Hepatic stellate cell (primary cell): ENCODE measurements around the gene GCNA.

Experiments
- DNase-seq: peaks from one replicate; pipeline ENCODE4 v3.0.0; 2011; ENCODE audit warnings: low spot score

GCNA gene

DNA sequence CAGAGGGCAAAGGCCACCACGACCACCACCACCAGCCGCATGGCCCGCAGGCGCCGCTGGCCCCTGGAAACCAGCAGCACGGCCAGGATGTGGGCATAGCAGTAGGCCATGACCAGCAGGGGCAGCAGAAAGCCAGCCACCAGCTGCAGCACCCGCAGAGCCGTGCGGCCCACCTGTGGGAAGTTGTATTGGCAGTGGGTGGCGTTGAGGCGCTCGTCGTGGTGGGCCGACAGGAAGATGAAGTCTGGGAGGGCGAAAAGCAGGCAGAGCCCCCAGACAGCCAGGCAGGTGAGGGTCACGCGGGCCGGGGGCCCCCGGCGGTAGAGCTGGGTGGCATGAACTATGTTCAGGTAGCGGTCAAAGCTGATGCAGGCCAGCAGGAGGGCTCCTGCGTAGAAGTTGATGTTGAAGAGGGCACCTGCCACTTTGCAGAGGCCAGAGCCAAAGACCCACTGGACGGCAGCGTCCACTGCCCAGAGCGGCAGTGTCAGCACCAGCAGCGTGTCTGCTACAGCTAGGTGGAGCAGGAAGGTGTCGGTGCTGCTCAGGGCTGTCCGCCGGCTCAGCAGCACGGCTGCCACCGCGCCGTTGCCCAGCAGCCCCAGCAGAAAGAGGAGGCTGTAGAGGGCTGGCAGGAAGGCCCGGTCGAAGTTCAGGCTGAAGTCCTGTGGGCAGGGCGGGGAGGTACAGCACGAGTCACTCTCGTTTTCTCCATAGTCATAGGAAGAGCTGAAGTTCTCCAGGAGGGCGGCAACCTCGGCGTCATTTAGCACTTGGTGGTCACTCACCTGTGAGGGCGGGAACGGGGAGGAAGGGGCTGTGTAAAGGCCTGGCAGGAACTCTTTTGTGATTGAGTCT lies 38.7 kb downstream of the GCNA start:
- no peak for DNase-seq

DNA sequence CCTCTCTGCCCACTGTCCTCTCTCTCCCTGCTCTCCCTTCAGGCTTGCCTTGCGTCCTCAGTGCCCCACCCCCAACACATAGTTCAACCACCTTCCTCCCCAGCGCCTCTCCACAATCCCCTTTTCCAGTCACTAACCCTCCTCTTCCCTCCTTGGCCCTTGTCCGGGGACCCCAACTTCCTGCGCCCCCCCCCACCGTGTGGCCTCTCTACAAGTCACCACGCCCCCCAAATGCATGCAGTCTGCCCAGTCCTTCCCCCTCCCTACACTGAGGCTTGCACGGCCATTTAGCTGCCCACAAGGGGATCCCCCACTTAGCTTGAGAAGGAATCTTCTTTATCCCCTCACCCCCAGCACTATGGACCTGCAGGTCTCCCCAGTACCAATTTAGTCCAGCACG lies 39.5 kb downstream of the GCNA start:
- DNase-seq = no peak

DNA sequence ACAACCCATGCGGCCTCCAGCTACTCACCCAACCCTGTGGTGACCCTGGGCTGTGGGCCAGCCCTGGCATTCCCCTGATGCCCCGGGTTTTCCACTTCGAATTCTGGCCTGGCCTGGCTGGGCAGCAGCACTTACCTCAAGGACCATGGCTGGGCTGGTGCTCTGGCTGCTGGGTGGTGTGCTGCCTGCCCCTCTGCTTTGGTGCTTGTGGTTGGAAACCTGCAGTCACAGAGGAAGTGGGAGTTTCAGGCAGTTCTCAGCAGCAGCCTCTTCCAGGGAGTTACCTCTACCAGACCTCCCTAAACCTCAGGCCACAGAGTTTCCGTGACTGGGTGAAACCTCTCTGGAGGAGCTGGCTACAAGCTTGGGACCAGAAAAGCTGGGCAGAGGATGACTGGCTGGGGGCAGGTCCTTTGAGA lies 40.1 kb downstream of the GCNA start, which contains the start of gene CXCR3:
CXCR3 (minus strand) TSS at position 209 of the 419 bp plus-strand sequence; CDS start at position 147, 62 bp downstream.
- DNase-seq = no peak

DNA sequence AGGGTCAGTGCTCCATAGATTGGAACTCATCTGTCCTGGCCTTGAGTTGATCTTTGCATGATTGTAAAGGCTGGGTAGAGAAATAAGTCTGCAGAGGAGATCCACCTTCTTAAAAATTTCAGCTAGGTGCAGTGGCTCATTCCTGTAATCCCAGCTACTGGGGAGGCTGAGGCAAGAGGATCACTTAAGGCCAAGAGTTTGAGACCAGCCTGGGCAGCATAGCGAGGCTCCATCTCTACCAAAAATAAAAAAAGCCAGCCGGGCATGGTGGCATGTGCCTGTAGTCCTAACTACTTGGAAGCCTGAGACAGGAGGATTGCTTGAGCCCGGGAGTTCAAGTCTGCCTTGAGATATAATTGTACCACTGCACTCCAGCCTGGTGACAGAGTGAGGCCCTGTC lies 40.5 kb downstream of the GCNA start:
- DNase-seq = no peak

DNA sequence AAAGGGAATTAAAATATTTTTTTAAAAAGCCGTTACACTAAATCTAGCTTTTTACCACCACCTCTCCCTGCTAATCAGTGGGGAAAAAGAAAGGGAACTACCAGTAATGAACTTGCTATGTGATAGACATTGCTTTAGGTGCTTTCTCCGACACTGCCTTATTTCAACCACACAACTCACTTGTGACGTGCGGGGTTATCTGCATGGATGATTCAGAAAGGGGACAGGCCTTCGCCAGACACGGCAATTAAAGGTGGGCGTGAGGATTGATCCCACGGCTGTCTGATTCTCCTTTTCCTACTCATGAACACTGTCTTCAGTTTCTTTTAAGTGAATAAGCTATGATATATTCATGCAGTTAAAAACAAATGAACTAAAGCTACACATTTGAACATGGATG lies 41.0 kb downstream of the GCNA start:
- no peak for DNase-seq

DNA sequence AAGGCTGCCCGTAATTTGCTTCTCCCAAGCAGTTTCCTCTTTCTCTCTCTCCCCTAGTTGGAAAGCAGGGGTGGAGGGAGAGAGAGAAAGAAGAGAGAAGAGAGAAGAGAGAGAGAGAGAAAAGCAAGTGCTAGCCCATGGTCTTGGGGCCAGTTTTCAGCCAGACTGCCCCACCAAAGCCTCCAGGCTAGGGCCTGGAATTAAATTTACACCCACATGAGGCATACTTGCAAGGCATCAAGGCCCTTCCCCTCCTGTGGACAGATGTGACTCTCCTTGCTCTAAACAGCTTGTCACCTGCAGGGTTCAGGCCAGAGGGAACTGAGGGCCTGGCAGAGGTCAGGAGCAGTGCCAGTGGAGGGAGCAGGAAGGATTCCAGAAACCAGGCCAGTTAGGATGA lies 41.7 kb downstream of the GCNA start:
- no peak for DNase-seq

DNA sequence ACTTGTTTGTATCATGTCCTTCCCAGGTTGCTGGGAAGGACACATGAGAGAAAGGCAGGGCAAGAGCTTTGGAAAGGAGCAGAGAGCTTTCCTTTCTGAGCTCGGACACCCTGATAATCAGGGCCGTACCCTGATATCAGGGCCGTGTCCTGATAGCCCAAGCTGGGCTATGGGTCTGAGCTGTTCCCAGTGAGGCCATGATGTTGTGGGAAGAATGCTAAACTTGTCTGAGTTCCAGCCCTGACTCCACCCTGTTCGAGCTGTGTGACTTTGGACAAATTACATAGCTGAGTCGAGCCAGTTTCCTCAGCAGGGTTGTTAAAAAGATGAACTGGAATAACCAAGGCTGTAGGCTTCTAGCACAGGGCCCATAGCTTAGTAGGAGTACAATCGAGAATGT lies 43.4 kb downstream of the GCNA start:
- DNase-seq = no peak

DNA sequence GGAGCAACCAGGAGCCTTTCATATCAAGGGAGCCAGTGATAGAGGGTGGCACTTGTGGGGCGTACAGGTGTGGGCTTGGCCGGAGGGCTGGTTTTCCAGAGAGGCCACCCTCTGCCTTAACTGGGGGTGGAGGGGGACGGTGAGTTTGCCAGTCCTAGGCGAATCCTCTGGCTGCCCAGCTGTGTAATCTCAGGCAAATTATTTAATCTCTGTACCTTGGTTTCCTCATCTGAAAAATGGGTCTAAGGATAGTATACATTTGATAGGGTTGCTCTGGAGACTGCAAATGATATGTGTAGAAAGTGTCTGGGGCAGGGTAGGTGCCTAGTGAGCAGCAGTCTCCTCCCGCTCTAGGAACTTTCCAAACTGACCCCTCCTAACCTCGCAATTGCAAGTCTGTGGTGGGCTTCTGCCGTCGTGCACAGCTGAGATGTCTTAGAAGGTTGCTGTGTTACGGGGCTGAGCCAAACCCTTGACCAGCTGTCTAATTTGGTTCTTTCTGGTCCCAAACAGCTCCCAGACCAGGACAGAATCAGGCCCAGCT lies 43.9 kb downstream of the GCNA start:
- DNase-seq = no peak

DNA sequence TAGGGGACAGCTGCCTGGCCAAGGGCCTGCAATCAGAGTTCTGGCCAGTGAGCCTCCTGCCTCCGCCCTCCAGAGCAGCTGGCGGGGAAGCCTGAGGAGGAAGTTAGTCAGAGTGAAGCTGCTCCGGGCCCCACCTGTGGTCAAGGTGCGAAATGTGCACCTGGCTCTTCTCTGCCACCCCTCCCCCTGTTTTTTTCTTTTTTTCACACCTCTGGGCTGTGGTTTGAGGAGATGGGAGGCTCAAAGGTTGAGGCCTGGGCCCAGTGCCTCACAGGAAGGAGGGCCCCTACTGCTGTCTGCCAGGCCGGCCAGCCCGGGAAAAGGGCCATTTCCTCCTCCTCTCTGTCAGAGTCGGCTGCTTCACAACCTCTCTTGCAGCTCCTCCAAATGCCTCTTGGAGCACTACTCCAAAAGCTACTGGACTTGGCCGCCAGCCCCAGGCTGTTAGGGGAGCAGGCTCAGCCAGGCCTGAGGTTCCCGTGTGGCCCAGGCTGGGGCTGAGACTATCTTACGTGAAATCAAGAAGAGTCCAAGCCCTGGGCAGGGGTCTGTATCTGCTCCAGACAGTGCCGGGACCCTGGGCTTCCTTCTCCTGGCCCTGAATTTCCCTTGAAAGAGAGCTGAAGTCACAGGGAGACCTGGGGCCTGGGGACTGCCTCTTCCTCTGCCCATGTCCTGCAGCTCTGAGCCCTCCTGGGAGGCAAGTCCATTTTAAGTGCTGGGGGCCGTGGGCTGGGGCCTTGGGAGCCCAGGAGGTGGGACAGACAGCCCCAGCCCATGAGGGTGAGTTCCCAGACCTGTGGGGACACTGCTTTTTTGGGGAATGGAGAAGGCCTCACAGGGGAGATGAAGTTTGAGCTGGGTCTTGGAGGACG lies 44.6 kb downstream of the GCNA start:
- peak; percentile 69 for DNase-seq

DNA sequence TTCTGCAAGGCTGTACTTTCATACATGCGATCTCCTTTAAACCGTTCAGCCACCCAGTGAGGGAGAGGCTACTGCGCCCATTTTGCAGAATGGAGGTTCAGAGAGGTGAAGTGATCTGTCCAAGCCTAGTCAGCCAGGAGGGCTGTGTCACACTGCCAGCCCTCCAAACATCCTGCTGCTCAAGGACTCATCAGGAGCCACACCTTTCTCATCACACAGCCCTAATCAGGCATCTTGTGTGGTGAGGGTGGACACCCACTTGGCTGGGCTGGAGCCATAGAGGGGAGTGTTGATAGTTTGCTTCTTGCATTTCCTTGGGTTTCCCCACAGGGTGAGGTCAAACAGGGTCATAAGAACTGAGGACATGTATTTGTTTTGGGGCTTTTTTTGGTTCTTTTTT lies 45.5 kb downstream of the GCNA start:
- DNase-seq = no peak

DNA sequence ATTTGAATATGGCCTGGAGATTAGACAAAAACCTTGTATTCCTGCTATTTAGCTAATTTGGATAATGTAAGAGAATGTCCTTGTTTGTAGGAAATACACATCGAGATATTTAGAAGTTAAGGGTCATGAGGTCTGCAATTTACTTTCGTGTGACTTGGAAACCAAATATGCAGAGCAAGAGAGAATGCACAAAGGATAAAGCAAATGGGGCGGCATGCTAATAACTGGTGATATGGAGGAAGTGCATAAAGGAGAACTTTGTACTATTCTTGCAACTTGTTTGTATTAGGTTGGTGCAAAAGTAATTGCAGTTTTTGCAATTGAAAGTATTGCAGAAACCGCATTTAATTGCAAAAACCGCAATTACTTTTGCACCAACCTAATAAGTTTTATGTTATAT lies 47.2 kb downstream of the GCNA start:
- DNase-seq = no peak

DNA sequence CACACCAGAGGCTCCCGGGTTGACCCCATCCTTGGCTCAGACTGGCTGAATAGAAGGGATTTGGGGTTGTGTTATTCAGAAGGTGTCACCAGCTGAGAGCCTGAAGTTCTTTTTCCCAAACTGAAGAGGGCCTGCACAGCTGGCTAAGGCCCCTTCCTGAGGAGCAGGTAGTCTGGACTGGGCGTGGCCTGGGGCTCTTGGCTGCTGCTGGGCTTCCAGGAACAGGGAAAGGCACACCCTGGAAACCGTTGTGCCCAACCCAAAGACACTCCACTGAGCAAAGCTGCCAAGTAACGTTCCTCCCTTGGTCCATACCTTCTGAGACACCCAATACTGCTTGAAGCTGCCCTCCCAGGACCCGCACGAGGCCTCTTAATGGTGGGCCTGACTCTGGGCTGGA lies 48.3 kb downstream of the GCNA start:
- no peak for DNase-seq

DNA sequence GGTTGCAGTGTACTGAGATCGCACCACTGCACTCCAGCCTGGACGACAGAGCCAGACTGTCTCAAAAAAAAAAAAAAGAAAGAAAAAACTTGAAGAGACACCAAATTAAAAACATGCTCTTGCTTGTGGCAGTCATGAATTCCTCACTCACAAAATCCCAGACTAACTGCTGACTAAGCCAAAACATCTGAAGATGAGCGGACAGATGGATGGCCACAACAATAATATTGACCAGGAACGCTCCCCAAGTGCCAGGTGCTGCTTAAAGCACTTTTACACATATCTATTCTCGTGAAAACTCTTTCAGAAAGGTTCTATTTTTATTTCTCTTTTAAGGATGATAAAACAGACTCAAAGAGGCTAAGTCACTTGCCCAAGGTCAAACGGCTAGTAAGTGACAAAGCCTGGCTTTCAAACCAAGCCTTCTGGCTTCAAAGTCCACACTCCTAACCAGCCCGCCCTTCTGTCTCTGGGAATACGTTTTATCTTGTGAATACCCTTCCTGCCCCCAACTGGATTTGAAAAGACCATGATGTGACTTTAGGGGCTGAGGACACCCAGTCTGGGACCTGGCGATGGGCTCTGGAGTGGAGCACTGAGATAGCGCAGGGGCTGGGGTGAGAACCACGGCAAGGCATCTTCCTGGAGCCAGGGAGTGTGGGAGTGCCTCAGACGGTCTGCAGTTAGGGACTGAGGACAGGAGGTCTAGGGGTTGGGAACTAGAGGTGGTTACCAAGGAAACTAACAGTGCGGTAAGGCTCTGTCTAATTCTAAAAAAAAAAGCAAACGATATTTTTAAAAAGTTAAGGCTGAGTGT lies 49.6 kb downstream of the GCNA start:
- no peak for DNase-seq

DNA sequence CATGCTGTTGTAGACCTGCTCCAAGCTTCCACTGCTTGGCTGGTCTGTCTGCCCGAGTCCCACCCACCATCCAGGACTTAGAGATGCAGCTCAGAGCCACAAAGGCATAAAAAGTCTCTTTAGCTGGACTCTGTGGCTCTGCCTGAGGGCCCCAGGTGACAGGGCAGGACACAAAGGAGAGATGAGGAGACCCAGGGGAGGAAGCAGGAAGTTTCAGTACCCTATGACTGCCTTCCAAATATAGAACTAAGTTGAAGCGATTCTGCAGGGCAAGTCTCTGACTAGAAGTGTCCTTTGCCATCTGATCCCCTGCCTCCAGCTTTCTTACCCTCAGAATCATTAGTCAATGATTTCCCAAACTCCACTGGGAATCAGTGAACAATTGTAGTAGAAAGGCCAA lies 51.2 kb downstream of the GCNA start:
- DNase-seq = no peak

DNA sequence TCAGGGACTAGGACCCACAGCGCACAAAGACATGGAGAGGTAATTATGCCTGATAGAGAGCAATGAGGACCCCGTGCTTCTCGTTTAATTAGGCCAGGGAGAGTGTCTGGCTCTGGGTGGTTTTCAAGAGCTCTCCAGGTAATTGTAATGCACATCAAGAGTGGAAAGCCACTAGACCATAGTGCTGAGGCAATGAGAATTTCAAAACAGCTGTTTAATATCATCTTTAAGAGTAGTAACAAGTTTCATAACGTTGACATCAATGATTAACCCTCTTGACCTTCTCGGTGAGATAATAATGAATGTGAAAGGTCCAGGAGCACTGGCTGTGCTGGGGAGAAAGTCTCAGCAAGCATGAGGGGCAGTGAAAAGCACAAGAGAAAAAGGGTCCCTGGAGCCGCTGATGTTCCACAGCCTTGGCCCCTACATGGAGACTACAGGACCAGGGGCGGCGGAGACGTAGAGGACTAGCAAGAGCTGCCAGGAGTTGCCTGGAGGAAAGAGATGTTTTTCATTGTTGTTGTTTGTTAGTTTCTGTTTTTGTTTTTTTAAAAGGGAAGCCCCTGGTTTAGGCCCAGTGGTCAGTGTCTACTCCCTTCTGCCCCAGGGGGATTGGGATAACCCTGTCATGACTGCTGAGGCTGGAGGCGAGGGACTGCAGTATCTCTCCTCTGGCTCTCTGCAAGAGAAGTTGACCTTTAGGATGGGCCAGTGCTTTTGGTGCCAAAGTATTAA lies 54.9 kb downstream of the GCNA start:
- DNase-seq = no peak

DNA sequence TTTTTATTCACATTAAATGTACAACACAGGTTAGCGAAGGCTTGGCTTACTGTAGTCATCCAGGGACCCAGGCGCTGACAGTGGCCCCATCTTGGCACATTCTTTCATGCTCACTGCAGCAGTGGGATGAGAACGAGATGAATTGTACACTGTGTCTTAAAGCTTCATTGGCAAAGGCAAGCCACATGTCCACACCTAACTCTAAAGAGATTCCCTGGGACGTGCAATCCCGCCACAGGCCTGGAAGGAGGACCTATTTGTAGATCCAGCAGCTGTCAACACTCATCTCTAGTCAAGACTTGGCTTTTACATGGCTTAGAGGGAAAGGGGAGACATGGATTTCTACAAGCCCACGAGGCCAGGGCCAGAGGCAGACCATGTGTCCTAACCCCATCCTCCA lies 56.1 kb downstream of the GCNA start:
- no peak for DNase-seq

DNA sequence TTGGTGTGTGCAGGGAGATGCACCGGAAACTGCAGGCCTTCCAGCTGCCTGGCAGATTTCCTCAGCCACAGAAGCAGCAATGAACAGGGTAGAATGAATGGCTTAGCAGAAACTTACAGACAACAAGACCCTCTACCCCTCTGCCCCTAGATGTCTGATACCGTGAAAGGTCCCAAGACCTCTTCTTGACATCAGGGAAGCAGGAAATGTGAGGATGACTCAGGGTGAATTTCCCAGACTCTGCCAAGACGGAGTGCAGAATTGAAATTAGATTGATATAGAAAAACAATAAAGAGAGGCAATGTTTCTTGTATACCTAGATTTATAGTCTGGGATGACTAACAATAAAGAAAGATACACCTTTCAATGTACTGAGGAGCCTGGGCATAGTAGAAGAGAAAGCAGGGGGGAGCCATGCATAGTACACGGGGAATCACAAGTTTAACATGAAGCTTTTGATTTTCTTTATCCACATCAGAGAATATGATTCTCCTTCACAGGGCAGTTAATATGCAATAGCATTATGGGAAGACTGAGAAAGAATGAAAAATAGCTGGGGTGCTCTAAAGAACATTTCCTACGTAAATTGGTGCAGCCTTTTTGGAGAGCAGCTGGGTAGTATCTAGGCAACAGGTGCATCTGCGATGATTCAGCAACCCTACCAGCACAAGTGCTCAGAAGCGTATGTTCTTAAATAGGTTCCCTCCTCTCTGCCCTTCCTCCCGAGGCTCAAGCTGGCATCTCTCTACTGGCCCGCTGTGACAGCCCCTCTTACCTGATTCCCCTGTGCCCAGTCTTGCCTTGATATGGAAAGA lies 58.4 kb downstream of the GCNA start:
- DNase-seq = no peak

DNA sequence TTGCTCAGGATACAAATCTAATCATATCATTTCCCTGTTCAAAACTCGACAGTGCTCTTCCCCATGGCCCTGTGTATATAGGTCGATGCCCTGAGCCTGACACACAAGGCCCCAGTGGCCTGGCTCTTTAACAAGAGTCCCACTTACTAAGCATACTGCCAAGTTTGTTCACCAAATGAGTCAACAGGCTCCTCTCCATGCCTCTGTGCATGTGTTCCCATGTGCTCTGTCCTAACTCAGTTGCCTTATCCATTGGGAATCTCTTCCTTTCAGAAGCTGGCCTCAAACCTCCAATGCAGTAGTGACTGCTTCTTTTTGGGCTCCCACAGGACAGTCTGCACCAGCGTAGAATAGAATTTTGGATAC lies 59.0 kb downstream of the GCNA start:
- no peak for DNase-seq

DNA sequence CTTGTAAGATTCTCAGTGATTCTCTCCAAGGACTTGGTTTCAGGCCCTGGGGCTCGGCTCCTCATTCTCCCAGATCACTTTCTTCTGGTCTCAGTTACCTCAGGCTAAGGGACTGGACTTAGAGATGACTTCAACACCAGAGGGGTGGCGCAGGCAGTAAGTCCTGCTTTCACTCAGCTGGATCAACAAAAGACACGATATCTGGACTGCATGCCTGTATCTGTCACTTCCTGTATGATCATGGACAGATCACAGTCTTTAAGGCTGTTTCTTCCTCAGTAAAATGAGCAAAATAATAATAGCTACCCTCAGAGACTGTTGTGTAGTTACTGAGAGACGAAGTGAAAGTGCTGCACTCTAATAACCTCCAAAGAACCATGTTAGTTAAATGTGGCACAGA lies 59.6 kb downstream of the GCNA start:
- DNase-seq = peak; percentile 50

DNA sequence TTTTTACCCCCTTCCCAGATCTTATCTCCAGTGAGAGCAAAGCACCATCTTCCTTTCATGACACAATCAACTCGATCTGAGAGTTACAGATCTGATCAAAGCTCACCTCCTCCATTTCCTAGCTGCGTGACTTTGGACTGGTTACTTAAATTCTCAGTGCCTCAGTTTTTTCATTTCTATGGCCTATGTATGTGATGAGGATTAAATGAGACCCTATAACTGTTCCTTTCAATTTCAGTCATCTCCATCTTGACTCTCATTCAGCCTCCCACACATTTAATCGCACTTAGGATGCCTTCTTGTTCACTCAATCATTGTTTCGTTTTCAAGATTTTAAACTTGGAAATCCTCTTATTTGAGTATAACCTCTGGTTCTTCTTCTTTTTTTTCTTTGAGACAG lies 60.2 kb downstream of the GCNA start:
- no peak for DNase-seq

DNA sequence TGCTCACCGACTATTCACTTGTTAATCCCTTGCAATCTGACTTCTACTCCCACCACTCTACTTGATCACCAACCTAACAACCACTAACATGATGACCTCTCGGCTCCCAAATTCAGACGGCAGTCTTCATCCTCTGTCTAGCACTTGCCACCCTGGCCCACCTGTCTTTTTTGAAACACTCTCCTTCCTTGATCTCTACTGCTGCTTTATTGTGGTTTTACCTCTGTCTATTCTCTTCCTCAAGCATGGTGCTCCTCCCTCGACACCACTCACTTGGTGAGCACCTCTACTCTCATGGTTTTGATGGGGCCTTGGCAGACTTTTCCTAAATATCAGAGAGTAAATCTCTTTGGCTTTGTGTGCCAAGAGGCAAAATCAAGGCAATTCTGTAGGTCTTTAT lies 61.8 kb downstream of the GCNA start:
- no peak for DNase-seq
